C4-2B (cell line): Measurements from ENCODE around the gene C10orf67.

Experiments
- CTCF ChIP-seq: fragments of 450-650 bp; conservative IDR thresholded peaks from 2 replicates; pipeline ENCODE4 v1.5.1; 2017; ENCODE audit warnings: mild to moderate bottlenecking
- ZFX ChIP-seq: fragments of 450-650 bp; IDR thresholded peaks from 2 replicates; pipeline ENCODE4 v1.6.1; 2017

- TF ChIP-seq CTCF (no peak), ZFX (no peak)
Measured at GRCh38 chr10:23322082-23322481, 22.5 kb downstream of the C10orf67 start.
